NCI-H1048 (cell line): ENCODE results near the gene BCLAF1.
A peak's percentile ranks its signal among the peaks of the same experiment; 100 is the strongest.
"Not testable (repeated sequence)": the region's sequence is repeated elsewhere in the genome, so short reads cannot be mapped to it uniquely, and the experiment has no call there.

Experiments used
- DNase-seq: peaks from one replicate; lab custom pipeline; 2025; lab: John Stamatoyannopoulos, UW

Gene BCLAF1

DNA sequence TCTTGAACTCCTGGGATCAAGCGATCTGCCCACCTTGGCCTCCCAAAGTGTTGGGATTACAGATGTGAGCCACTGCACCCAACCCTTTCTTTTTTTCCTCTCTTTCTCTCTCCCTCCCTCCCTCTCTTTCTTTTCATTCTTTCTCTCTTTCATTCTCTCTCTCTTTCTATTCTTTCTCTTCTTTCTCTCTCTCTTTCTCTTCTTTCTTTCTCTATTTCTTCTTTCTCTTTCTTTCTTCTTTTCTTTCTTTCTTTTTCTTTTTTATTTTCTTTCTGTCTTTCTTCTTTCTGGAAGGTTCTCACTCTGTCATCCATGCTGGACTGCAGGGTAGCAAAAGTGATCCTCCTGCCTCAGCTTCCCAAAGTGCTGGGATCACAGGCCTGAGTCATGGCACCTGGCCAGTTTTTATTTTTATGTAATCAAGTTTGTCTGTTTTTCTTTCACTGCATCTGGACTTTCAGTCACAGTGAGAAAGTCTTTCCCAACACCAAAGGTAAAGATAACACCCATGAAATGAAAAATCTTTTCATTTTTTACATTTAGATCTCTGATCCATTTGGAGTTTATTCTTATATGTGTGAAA, 20.2 kb upstream of the BCLAF1 start:
- DNase-seq: no peak

GRCh38 chr6:136309171-136309570, 19.5 kb upstream of the BCLAF1 start:
- DNase-seq: no peak

DNA sequence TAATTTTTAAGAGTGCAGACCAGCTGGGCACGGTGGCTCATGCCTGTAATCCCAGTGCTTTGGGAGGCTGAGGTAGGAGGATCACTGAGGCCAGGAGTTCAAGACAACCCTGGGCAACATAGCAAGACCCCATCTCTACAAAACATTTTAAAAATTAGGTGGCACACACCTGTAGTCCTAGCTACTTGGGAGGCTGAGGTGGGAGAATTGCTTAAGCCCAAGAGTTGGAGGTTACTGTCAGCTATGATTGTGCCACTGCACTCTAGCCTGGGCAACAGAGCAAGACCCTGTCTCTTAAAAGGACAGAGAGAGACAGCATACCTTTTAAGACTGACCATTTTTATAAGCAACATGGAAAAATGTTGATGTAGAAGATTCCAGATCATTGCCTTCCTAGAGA, 18.8 kb upstream of the BCLAF1 start:
- DNase-seq: not testable (repeated sequence)

- DNase-seq: no peak
Observed at GRCh38 chr6:136307351-136307750, 17.7 kb upstream of the BCLAF1 start.

DNA sequence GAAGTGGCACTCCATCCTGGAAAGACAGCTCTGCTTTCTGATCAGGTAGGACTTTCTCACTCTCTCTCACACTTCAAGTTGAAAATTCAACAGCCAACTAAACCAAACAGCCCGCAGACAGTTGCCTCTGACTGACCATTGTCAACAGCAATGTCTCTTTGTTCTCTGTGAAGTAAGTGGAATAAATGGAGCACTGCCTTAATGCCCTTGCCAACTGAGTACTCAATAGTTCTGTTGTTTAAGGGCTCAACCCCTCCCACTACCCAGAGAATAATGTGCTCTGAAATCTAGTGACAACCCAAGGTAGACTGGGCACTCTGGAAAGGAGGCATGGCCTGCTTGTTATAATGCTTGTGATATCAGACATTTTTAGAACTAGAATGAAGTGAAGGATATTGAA, 16.8 kb upstream of the BCLAF1 start:
- DNase-seq: no peak

DNA sequence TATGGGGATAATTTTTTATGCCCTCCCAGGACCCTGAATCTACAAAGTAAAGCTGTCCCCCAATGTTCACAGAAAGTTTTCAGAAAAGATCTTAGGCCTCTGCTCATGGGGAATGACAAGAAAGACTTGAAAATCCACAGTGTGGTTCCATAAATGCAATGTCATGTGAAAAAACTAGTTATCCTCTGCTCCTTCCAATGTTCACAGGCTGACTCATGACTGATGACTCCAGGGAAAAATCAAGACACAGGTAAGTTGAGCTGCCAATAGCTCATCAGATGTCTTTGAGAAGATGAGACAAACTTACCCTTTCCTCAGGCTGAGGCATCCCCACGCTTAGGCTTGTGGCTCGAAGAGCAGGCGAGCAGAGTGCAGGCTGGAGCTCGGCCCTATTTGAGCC, 14.8 kb upstream of the BCLAF1 start:
- no peak for DNase-seq

- no peak for DNase-seq
Observed at GRCh38 chr6:136303516-136303915, 13.9 kb upstream of the BCLAF1 start.

- no peak for DNase-seq
Observed at GRCh38 chr6:136294621-136295020, 5.0 kb upstream of the BCLAF1 start.

DNA sequence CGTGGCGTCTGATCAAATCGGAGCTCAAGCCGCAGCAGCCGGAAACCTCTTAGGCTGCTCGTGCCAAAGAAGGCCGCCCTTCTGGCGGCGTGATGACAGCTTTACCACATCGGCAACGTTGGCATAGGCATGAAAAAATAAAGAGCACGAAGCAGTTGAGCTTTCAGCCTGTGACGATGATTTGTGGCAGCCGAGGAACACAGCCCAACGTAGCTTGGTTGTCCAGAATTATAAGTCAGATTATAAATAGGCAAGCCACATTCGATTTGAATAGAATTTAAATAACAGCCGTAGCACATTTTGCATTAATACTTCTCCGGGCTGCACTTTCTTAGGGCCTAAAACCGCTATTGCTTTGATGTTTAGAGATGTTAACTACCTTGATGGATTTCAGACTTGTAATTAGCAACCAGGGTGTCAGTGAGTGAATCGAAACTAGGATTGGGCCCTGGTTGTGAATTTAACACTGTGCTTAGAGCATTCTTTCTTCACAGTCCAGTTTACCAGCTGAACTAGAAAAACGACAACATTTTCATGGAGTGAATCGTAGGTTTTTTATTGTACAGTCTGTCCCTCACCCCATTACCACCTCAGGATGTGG, 864 bp upstream of the BCLAF1 start:
- DNase-seq: peak; percentile 45

GRCh38 chr6:136289327-136289578, 393 bp downstream of the BCLAF1 start:
- peak; percentile 78 for DNase-seq

GRCh38 chr6:136288566-136289326, 900 bp downstream of the BCLAF1 start:
- no peak for DNase-seq

- no peak for DNase-seq
Observed at GRCh38 chr6:136284909-136285308, 4.7 kb downstream of the BCLAF1 start.

DNA sequence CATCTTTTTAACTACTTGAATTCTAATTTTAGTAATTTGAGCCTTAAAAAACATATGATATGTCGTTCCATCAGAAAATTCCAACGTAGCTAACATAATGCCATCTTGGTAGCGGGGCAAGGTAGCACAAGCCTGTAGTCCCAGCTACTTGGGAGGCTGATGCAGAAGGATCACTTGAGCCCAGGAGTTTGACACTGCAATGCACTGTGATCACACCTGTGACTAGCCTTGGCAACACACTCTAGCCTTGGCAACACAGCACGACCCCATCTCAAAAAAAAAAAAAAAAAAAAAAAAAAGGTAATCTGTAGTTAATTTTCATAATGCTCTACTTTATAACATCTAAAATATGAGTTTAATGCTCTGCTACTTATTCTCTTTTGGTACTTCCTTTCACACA, 6.7 kb downstream of the BCLAF1 start:
- DNase-seq: no peak

GRCh38 chr6:136280032-136280609, 9.5 kb downstream of the BCLAF1 start:
- DNase-seq: no peak

GRCh38 chr6:136274062-136274461, 15.6 kb downstream of the BCLAF1 start:
- DNase-seq: no peak

GRCh38 chr6:136265101-136265500, 24.5 kb downstream of the BCLAF1 start:
- no peak for DNase-seq

DNA sequence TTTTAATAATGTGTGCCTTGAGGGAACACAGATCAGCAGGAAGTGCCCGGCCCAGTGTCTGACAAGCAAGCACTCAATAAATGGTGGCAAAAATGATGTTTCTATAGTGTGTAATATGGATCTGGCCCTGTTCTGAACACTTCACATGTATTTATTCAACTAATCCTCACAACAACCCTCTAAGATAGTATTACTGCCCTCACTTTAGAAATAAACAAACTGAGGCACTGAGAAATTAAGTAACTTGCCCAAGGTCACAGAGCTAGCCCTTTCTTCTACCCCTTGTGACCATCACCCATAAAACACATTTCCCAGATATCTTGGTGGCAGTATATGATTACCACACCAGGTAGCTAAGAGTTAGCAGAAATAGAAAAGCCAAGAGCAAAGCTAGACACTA, 26.7 kb downstream of the BCLAF1 start:
- no peak for DNase-seq

DNA sequence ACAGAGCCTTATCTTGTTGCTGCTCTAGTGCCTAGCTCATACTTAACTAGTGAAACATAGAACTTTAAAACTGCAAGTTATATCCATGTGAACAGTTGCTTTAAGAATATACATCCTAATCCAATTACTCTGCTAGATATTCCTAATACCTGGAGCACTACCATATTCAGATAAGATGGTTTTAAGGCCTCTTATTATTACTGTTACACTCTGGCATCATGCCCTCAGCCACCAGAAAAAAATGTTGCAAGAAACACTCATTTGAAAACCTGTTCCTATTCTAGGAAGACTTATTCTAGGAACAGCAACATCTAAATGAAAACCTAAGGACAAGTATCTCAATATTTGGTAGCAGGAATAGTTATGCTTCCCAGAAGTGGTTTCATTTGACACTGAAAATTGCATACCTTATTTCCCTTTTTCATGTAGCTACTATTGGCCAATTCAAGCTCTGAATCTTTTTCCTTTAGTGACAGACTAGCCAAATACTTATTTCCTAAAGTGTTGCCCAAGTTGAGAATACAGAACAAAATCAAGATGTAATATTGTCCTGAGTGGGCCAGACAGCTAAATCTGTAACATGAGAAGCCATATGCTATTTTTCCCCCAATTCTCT, 34.7 kb downstream of the BCLAF1 start:
- DNase-seq: no peak

DNA sequence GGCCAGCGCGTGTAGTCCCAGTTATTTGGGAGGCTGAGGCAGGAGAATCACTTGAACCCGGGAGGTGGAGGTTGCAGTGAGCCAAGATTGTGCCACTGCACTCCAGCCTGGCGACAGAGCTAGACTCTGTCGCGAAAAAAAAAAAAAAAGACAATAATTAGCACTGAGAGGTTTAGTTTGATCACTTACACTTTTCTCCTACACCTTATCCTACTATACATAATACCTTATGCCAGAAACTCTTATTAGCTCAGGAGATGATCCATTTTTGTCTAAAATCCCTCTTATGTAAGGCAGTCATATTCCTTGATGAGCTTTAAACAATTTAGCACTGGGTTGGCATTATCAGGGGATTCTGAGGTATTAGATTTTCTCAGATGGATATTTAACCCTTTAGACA, 35.9 kb downstream of the BCLAF1 start:
- no peak for DNase-seq

DNA sequence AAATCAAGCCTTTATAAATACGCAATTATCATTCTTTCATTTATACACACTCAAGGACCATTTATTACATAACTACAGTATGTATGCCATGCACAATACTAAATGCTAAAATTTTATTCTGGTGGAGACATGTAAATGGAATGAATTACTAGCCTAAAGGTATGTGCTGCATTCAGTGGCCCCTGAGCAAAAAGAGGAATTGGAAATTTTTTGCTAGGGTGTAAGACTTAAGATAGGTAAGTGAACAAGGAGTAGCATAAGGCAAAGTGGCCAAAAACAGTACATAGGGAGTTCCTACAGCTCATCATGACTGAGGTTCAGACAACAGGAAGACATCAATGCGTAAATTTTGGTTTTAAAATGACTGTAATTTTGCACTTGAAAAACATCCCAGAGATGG, 37.2 kb downstream of the BCLAF1 start:
- no peak for DNase-seq

GRCh38 chr6:136251394-136251793, 38.3 kb downstream of the BCLAF1 start:
- no peak for DNase-seq

DNA sequence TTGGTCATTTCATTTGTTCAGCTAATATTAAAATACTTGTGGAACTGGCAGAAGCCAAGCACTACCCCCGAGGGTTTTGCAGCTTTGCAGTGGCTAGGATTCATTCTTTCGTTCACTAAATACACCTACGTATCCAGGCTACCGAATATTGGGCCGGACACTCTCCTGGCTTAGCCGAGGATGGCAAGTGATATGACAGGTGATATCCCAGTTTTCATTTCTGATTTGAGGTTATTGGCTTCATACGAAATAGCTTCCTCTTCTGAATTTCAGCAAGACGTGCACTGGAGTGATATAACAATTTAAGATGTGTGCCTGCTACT, 39.0 kb downstream of the BCLAF1 start:
- no peak for DNase-seq
